ENCODE data around the gene SLCO2B1.

SLCO2B1 gene

DNA sequence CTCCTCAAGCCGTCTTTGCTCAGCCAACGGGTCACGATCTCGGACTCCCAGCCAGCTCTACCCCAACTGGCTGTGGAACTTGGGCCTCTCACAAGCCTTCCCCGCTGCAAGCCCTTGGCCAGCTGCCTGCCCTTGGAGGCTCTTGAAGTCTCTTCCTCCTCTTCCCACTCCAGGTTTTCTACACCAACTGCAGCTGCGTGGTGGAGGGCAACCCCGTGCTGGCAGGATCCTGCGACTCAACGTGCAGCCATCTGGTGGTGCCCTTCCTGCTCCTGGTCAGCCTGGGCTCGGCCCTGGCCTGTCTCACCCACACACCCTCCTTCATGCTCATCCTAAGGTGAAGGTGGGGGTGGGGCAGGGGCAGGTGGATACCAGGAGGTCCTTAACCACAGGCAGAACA, 49.1 kb downstream of the SLCO2B1 start:
- Histone ChIP-seq H3K4me3 (ENCODE audit: low read depth, low read length) (no peak overlapping the region), H3K9me3 (no peaks in the 10 kb centered on the region), H3K36me3 (no peaks in the 10 kb centered on the region), H3K4me1 (peaks cover 9% of the 10 kb centered on the region), H3K27me3 (no peaks in the 10 kb centered on the region)
- no peak for TF ChIP-seq CTCF (IDR thresholded peaks at IDR 0.05; ENCODE audit: low read depth, low read length)
- DNase-seq, result no peak

DNA sequence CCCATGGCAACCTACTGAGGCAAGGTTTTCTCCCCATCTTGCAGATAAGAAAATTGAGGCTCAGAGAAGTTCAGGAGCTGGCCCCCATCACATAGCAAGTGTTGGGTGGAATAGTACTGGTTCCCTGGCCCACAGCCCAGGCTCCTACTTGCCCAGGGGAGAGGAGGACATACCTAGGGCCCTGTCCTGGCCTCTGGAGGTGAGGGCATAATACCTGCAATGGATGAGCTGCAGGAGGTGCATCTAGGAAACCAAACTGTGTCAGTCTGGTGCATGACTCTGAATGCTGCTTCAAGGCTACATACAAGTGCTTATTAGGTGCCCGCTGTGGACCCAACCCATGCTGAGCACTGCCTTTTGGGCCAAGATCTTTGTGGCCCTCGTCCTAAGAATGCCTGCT, 49.6 kb downstream of the SLCO2B1 start:
- Histone ChIP-seq H3K4me1 (peaks cover 12% of the 10 kb centered on the region), H3K4me3 (ENCODE audit: low read depth, low read length) (no peak overlapping the region), H3K9me3 (no peaks in the 10 kb centered on the region), H3K36me3 (no peaks in the 10 kb centered on the region), H3K27me3 (no peaks in the 10 kb centered on the region)
- no peak for DNase-seq
- TF ChIP-seq CTCF (IDR thresholded peaks at IDR 0.05; ENCODE audit: low read depth, low read length), result no peak

DNA sequence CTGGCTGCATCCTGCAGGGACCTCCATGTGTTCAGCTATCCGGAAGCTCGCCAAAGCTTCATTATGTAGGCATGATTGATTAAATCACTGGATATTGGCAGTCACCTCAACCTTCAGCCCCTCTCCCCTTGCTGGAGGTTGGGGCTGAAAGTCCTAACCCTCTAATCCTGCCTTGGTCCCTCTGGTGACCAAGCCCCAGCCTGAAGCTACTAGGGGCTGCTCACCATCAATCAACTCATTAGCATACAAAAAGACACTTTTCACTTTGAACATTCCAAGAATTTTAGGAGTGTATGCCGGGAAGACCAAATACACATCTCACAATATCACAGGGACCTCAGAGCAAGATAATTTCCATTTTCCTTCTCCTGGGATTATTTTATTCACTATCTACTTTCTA, 50.9 kb downstream of the SLCO2B1 start:
- H3K9me3 ChIP-seq, result no peaks in the 10 kb centered on the region
- DNase-seq, result no peak
- no peak for TF ChIP-seq CTCF (IDR thresholded peaks at IDR 0.05; ENCODE audit: low read depth, low read length)
- H3K4me1 ChIP-seq, result peaks cover 10% of the 10 kb centered on the region
- H3K4me3 ChIP-seq (ENCODE audit: low read depth, low read length), result no peak overlapping the region
- H3K36me3 ChIP-seq, result no peaks in the 10 kb centered on the region
- no peaks in the 10 kb centered on the region for H3K27me3 ChIP-seq

DNA sequence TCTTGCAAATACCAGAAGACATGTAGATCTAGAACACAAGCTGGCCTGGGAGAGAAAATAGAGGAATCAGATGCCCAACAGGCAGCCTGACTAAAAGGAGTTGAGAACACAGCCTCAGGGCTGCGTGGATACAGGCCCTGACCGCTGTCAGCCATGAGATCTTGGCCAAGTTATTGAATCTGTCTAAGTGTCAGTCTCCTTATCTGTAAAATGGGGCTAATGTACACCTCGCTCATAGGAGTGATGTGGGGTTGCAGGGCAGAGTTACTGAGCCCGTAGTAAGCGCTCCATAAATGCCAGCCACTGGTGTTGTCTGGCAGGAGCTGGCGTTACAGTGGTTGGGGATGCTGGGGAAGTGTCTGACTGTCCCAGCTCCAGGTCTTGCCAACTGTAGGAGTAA, 51.3 kb downstream of the SLCO2B1 start:
- DNase-seq, result no peak
- Histone ChIP-seq H3K27me3 (no peaks in the 10 kb centered on the region), H3K9me3 (no peaks in the 10 kb centered on the region), H3K4me1 (peaks cover 10% of the 10 kb centered on the region), H3K36me3 (no peaks in the 10 kb centered on the region), H3K4me3 (ENCODE audit: low read depth, low read length) (no peak overlapping the region)
- TF ChIP-seq CTCF (IDR thresholded peaks at IDR 0.05; ENCODE audit: low read depth, low read length), result no peak

DNA sequence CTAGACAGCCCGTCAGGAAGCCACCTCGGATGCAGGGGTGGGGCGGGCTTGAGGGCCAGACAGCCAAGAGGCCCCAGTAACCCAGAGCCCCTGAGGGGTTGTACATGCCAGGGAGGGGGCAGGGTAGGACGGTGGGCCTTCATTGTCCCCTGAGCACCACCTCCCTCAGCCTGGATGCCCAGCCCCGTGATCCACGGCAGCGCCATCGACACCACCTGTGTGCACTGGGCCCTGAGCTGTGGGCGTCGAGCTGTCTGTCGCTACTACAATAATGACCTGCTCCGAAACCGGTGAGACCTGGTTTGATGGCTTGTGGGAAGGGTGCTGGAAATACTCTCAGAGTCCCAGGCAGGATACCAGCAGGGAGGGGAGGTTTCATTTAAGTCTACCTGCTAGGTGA, 52.2 kb downstream of the SLCO2B1 start:
- Histone ChIP-seq H3K27me3 (no peaks in the 10 kb centered on the region), H3K36me3 (no peaks in the 10 kb centered on the region), H3K4me1 (peaks cover 10% of the 10 kb centered on the region), H3K4me3 (ENCODE audit: low read depth, low read length) (no peak overlapping the region), H3K9me3 (no peaks in the 10 kb centered on the region)
- no peak for TF ChIP-seq CTCF (IDR thresholded peaks at IDR 0.05; ENCODE audit: low read depth, low read length)
- DNase-seq, result no peak

DNA sequence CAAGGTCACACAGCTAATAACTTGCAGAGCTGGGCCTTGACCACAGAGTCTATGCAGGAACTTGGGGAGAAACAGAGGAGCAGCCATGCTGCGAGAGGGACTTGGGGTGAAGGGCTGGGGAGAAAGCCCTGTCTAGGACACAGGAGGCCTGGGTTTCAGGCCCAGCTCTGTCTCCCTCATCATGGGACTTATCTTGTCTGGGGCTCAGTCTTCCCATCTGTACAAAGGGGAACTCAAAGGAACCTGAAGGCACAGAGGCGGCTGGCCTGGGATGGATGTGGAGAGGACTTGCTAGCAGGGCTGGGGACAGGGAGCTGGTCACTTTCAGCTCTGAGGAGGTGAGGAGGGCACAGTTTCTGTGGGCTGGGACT, 52.7 kb downstream of the SLCO2B1 start:
- no peaks in the 10 kb centered on the region for H3K27me3 ChIP-seq
- no peak overlapping the region for H3K4me3 ChIP-seq (ENCODE audit: low read depth, low read length)
- no peaks in the 10 kb centered on the region for H3K36me3 ChIP-seq
- TF ChIP-seq CTCF (IDR thresholded peaks at IDR 0.05; ENCODE audit: low read depth, low read length), result no peak
- H3K9me3 ChIP-seq, result no peaks in the 10 kb centered on the region
- H3K4me1 ChIP-seq, result peaks cover 10% of the 10 kb centered on the region
- no peak for DNase-seq
